K562 (cell line): ENCODE data around the gene TMEM234. TPM values are rescaled to one million over a fixed set of nuclear protein-coding genes. Genes with fewer than 3 reads are reported as not detected.

Experiments used
- ATF6 ChIP-seq: sonication (generic); formaldehyde crosslinking; IDR thresholded peaks from 2 replicates; pipeline ENCODE4 v1.4.0; 2020; ENCODE audit warnings: mild to moderate bottlenecking, missing genetic modification reagents
- CBFA2T2 ChIP-seq: fragments of 450-650 bp; conservative IDR thresholded peaks from 2 replicates; pipeline ENCODE4 v1.6.1; 2017; ENCODE audit warnings: mild to moderate bottlenecking
- CREM ChIP-seq: IDR thresholded peaks from 2 replicates; pipeline ENCODE4 v1.6.1; 2014; ENCODE audit warnings: antibody characterized with exemption, low read depth
- DDX20 ChIP-seq: fragments of 450-650 bp; IDR thresholded peaks from 2 replicates; pipeline ENCODE4 v1.6.1; 2016; ENCODE audit warnings: missing genetic modification characterization, low read depth, mild to moderate bottlenecking, missing compliant biosample characterization, moderate library complexity
- E2F6 ChIP-seq, 2 experiments: IDR thresholded peaks; 2 replicates each; pipeline ENCODE4 v1.6.1; 2011; ENCODE audit warnings: borderline replicate concordance in 1 of 2, control low read depth in 1 of 2, low read depth in 1 of 2, low read length in 1 of 2, mild to moderate bottlenecking in 1 of 2, mixed read lengths in 1 of 2, moderate library complexity in 1 of 2; ENCODE audit not compliant: insufficient read depth in 1 of 2, insufficient read length in 1 of 2, poor library complexity in 1 of 2, severe bottlenecking in 1 of 2; ENCODE audit errors: extremely low read depth in 1 of 2
- FOXJ3 ChIP-seq: sonication (generic); formaldehyde crosslinking; IDR thresholded peaks from 2 replicates; pipeline ENCODE4 v1.4.0; 2020; ENCODE audit warnings: mild to moderate bottlenecking, missing genetic modification reagents
- MXI1 ChIP-seq: IDR thresholded peaks from 2 replicates; pipeline ENCODE4 v1.6.1; 2011; ENCODE audit warnings: low read depth, mild to moderate bottlenecking, improper control_type of control experiment, low read length
- PATZ1 ChIP-seq: fragments of 250-450 bp; sonication (Bioruptor Pico); IDR thresholded peaks from 2 replicates; pipeline ENCODE4 v1.5.0; 2020; ENCODE audit warnings: mild to moderate bottlenecking, borderline replicate concordance
- POLR2H ChIP-seq: IDR thresholded peaks from 2 replicates; pipeline ENCODE4 v1.6.1; 2016; ENCODE audit warnings: missing genetic modification characterization, low read depth, mild to moderate bottlenecking, control low read depth, missing compliant biosample characterization, moderate library complexity
- RAD51 ChIP-seq: fragments of 450-650 bp; IDR thresholded peaks from 2 replicates; pipeline ENCODE4 v1.7.1; 2016; ENCODE audit warnings: low read depth, mild to moderate bottlenecking, borderline replicate concordance
- SRSF1 ChIP-seq: fragments of 200-400 bp; formaldehyde crosslinking; IDR thresholded peaks from 2 replicates; pipeline ENCODE4 v1.6.1; 2017; ENCODE audit warnings: mild to moderate bottlenecking, low read depth, low read length, moderate library complexity
- ZNF318 ChIP-seq, 2 experiments: fragments of 450-650 bp; IDR thresholded peaks; 2 replicates each; pipeline ENCODE4 v1.6.1; 2016; ENCODE audit warnings: mild to moderate bottlenecking in 2 of 2, borderline replicate concordance in 1 of 2, low read depth in 1 of 2, moderate library complexity in 1 of 2
- ZNF551 ChIP-seq: fragments of 250-450 bp; sonication (Bioruptor Pico); IDR thresholded peaks from 2 replicates; pipeline ENCODE4 v1.5.0; 2021; ENCODE audit warnings: mild to moderate bottlenecking, moderate library complexity
- ZNF77 ChIP-seq: fragments of 250-450 bp; sonication (Bioruptor Pico); IDR thresholded peaks from 2 replicates; pipeline ENCODE4 v1.5.0; 2020
- polyA plus RNA-seq, 8 experiments: library from polyadenylated mRNA; depleted of rRNA in 4 of 8; stranded (reverse) in 5 of 8; unstranded in 3 of 8; fragments of >200 nt; fragmentation: Nextera tagmentation in 2 of 8; fragmentation: Illumina TruSeq in 1 of 8; extraction: Ambion mirVana in 2 of 8; extraction: Trizol in 1 of 8; gene quantifications; 2 replicates each; pipeline versions ENCODE4 v1.2.1 to v1.2.3, GENCODE V29; 2011 to 2014; ENCODE audit warnings: inconsistent platforms in 1 of 8, missing spikeins in 1 of 8
- total RNA-seq, 7 experiments: library from RNA; depleted of rRNA in 6 of 7; stranded (reverse); fragments of >200 nt in 6 of 7; fragmentation: Illumina TruSeq in 2 of 7; extraction: Trizol in 2 of 7; gene quantifications; 2 replicates each; pipeline versions ENCODE4 v1.2.1 to v1.2.3, GENCODE V29; 2011 to 2021; ENCODE audit warnings: low replicate concordance in 1 of 7

The TMEM234 gene
- total and polyA plus RNA-seq, 9 of the 15 experiments (the other 6 are each of a cell fraction or from before 2014, with no cell fraction given), result 5.0 to 12.9 (median 7.6) TPM

- TF ChIP-seq ATF6 (CRISPR knock-in tag) (no peak), ZNF551 (CRISPR knock-in tag) (no peak), CREM (no peak), CBFA2T2 (no peak), RAD51 (no peak), FOXJ3 (no peak), ZNF77 (CRISPR knock-in tag) (no peak), DDX20 (tag) (no peak), SRSF1 (no peak), PATZ1 (CRISPR knock-in tag) (no peak), E2F6 (IDR thresholded peaks at IDR 0.05; ENCODE audit: borderline replicate concordance in 1 of 2, extremely low read depth in 1 of 2, insufficient read depth in 1 of 2, insufficient read length in 1 of 2, low read depth in 1 of 2, low read length in 1 of 2, poor library complexity in 1 of 2, severe bottlenecking in 1 of 2) (no peak), MXI1 (no peak), ZNF318 (IDR thresholded peaks at IDR 0.05; ENCODE audit: borderline replicate concordance in 1 of 2, low read depth in 1 of 2) (no peak), POLR2H (tag) (no peak)
Observed at GRCh38 chr1:32208891-32209328, 13.2 kb downstream of the TMEM234 start, which contains the start of gene DCDC2B (continued).
